ENCODE results near the gene NELL2. TPM values are rescaled to one million over a fixed set of nuclear protein-coding genes. Genes with fewer than 3 reads are reported as not detected.

The NELL2 gene
- total RNA-seq, 4 donors from 2014 or later = 0.23 to 11.4 (median 1.7) TPM

- TF ChIP-seq CTCF (IDR thresholded peaks at IDR 0.05) (no peak), POLR2A (IDR thresholded peaks at IDR 0.05) (no peak)
- no peaks in the 10 kb centered on the region for H3K4me1 ChIP-seq
- intact Hi-C loops (cut with DNase I) = no loop called here
- no peak overlapping the region for H3K27ac ChIP-seq
- no peak overlapping the region for H3K4me3 ChIP-seq
- WGBS, 2 donors = 85 to 100% methylated on average over 1 to 2 of the region's 2 CpGs
- no peaks in the 10 kb centered on the region for H3K27me3 ChIP-seq
- DNase-seq = no peak
- no peaks in the 10 kb centered on the region for H3K9me3 ChIP-seq
- no peaks in the 10 kb centered on the region for H3K36me3 ChIP-seq
Measured at GRCh38 chr12:44709166-44709565, 166.9 kb downstream of the NELL2 start.

- WGBS, 2 donors = 79 to 82% methylated on average over 2 of the region's 2 CpGs
- TF ChIP-seq POLR2A (IDR thresholded peaks at IDR 0.05) (no peak), CTCF (IDR thresholded peaks at IDR 0.05) (no peak)
- Histone ChIP-seq H3K36me3 (no peaks in the 10 kb centered on the region), H3K27me3 (no peaks in the 10 kb centered on the region), H3K4me3 (no peak overlapping the region), H3K27ac (no peak overlapping the region), H3K4me1 (no peaks in the 10 kb centered on the region), H3K9me3 (no peaks in the 10 kb centered on the region)
- DNase-seq = no peak
- intact Hi-C loops (cut with DNase I) = no loop called here
Measured at GRCh38 chr12:44708218-44708617, 167.9 kb downstream of the NELL2 start.

- DNase-seq = no peak
Measured at GRCh38 chr12:44703182-44703910, 172.8 kb downstream of the NELL2 start.

GRCh38 chr12:44697511-44697910, 178.6 kb downstream of the NELL2 start:
- H3K27me3 ChIP-seq = no peaks in the 10 kb centered on the region
- H3K4me3 ChIP-seq = no peak overlapping the region
- H3K27ac ChIP-seq = no peak overlapping the region
- H3K9me3 ChIP-seq = no peaks in the 10 kb centered on the region
- 55 to 72% methylated on average over 2 of the region's 2 CpGs for WGBS, 2 donors
- no peaks in the 10 kb centered on the region for H3K4me1 ChIP-seq
- no peak for TF ChIP-seq CTCF (IDR thresholded peaks at IDR 0.05)
- TF ChIP-seq POLR2A (IDR thresholded peaks at IDR 0.05) = no peak
- DNase-seq = no peak
- H3K36me3 ChIP-seq = no peaks in the 10 kb centered on the region
- intact Hi-C loops (cut with DNase I) = no loop called here

More at GRCh38 chr12:44703182-44703910, 172.8 kb downstream of the NELL2 start:
- H3K27ac ChIP-seq = no peak overlapping the region
- intact Hi-C loops (cut with DNase I) = no loop called here
- no peaks in the 10 kb centered on the region for H3K9me3 ChIP-seq
- no peaks in the 10 kb centered on the region for H3K36me3 ChIP-seq
- no peak overlapping the region for H3K4me3 ChIP-seq
- no peaks in the 10 kb centered on the region for H3K27me3 ChIP-seq
- H3K4me1 ChIP-seq = no peaks in the 10 kb centered on the region
- WGBS, 2 donors = 67 to 79% methylated on average over 3 of the region's 3 CpGs
- TF ChIP-seq POLR2A (IDR thresholded peaks at IDR 0.05) (no peak), CTCF (IDR thresholded peaks at IDR 0.05) (no peak)

- Histone ChIP-seq H3K4me1 (no peaks in the 10 kb centered on the region), H3K4me3 (no peak overlapping the region), H3K27ac (no peak overlapping the region), H3K9me3 (no peaks in the 10 kb centered on the region), H3K36me3 (no peaks in the 10 kb centered on the region), H3K27me3 (no peaks in the 10 kb centered on the region)
- no peak for DNase-seq
- intact Hi-C loops (cut with DNase I) = no loop called here
- TF ChIP-seq POLR2A (IDR thresholded peaks at IDR 0.05) (no peak), CTCF (IDR thresholded peaks at IDR 0.05) (no peak)
Measured at GRCh38 chr12:44696542-44696941, 179.6 kb downstream of the NELL2 start.

Measured in esophagus squamous epithelium (tissue), 5 donors.